MG63 (cell line): ENCODE measurements around the gene DUS4L. TPM values are rescaled to one million over a fixed set of nuclear protein-coding genes. Genes with fewer than 3 reads are reported as not detected.

Experiments used
- DNase-seq: peaks from one replicate; pipeline ENCODE4 v3.0.0-alpha.2; 2020
- H3K27me3 ChIP-seq: fragments of 250-450 bp; sonication (Bioruptor Pico); 2 replicates; pipeline ENCODE4 v1.5.1; 2020; ENCODE audit warnings: mild to moderate bottlenecking, moderate library complexity
- H3K36me3 ChIP-seq: fragments of 250-450 bp; sonication (Bioruptor Pico); 2 replicates; pipeline ENCODE4 v1.5.1; 2020; ENCODE audit warnings: mild to moderate bottlenecking, moderate library complexity
- H3K4me3 ChIP-seq: fragments of 250-450 bp; sonication (Bioruptor Pico); 2 replicates; pipeline ENCODE4 v1.5.1; 2020; ENCODE audit warnings: mild to moderate bottlenecking, moderate library complexity
- H3K9me3 ChIP-seq: fragments of 250-450 bp; sonication (Bioruptor Pico); 2 replicates; pipeline ENCODE4 v1.5.1; 2020; ENCODE audit warnings: mild to moderate bottlenecking, moderate library complexity
- total RNA-seq: library from RNA; depleted of rRNA; stranded (reverse); fragments of >200 nt; shearing (Covaris generic); gene quantifications from 2 replicates; pipeline ENCODE4 v1.2.3, GENCODE V29; 2014; ENCODE audit warnings: low replicate concordance

Gene DUS4L
- total RNA-seq, 1 experiment from 2014 or later: 1.8 TPM

DNA sequence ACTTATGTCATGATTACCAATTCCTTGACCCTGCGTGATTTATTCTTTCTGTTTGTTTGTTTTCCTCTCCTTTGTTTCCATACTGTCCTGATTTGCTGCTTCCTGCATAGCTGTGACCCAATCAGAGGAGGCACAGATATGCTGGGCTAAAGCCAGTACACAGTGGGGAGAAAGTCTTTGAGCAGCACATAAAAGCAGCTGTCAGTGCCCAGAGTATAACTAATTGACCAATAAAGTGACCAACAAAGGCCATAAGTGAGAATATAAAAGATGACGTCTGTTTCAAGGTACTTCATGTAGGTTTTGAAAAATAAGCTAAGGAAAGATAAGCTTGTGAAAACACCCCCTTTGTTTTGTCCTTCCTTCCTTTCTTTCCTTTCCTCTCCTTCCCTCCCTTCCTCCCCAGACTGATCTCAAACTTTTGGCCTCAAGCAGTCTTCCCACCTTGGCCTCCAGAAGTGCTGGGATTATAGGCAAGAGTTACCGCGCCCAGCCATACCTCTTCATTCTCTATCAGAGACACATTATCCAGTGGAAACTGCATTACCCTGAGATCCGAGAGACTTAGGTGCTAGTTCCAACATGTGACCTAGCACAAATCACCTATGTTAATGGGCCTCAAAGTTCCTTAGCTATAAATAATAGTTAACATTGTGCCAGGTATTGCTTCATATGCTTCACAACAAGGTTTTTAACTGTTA is 33.3 kb downstream of the DUS4L start:
- no peaks in the 10 kb centered on the region for H3K9me3 ChIP-seq
- no peaks in the 10 kb centered on the region for H3K27me3 ChIP-seq
- no peak overlapping the region for H3K4me3 ChIP-seq
- H3K36me3 ChIP-seq: peaks cover 24% of the 10 kb centered on the region
- DNase-seq: no peak

DNA sequence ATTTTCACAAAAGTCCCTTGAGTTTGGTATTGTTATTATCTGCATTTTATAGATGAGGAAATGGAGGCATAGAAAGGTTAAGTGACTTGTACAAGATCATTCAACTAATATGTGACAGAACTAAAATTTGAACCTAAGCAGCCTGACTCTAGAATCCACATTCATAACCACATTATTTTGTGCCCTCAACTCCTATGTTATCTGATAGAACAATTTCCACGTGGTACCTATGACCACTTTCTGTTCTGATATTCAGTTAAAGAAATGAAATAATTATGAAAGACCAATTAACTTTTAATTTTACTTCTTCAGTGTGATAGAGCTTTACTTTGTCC is 33.8 kb downstream of the DUS4L start:
- H3K9me3 ChIP-seq: no peaks in the 10 kb centered on the region
- H3K27me3 ChIP-seq: no peaks in the 10 kb centered on the region
- H3K36me3 ChIP-seq: peaks cover 24% of the 10 kb centered on the region
- no peak overlapping the region for H3K4me3 ChIP-seq
- no peak for DNase-seq

DNA sequence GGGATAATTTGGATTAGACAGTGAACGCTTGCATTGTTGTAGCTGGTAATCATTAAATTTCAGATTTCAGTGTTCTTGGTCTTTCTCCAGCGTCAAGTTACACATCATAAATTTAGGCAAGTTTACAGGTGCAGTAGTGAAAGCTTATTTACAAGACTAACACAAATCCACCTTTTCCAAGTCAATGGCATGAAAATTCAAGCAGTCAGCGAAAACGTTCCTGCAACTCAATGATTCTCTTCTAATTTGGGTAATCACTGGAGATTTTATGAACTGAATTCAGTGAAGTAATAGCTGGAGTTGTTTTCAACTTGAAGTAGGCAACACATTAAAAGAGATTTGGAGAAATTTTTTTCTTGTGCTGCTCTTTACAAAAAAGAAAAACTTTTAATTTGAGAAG is 34.2 kb downstream of the DUS4L start:
- Histone ChIP-seq H3K36me3 (peaks cover 24% of the 10 kb centered on the region), H3K9me3 (no peaks in the 10 kb centered on the region), H3K4me3 (no peak overlapping the region), H3K27me3 (no peaks in the 10 kb centered on the region)
- DNase-seq: no peak

DNA sequence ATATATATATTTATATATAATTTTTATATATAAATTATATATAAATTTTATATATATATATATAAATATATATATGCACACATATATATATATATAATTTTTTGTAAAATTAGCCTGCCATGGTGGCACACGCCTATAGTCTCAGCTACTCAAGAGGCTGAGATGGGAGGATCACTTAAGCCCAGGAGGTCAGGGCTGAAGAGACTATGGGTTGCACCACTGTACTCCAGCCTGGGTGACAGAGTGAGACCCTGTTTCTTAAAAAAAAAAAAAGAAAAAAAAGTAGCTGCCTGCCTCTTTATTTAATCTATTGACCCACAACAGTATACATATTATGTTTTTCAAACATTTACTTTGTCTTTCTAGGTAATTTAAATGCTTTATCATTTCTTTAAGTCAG is 35.5 kb downstream of the DUS4L start:
- no peaks in the 10 kb centered on the region for H3K9me3 ChIP-seq
- no peaks in the 10 kb centered on the region for H3K27me3 ChIP-seq
- H3K4me3 ChIP-seq: no peak overlapping the region
- no peak for DNase-seq
- H3K36me3 ChIP-seq: peaks cover 22% of the 10 kb centered on the region

DNA sequence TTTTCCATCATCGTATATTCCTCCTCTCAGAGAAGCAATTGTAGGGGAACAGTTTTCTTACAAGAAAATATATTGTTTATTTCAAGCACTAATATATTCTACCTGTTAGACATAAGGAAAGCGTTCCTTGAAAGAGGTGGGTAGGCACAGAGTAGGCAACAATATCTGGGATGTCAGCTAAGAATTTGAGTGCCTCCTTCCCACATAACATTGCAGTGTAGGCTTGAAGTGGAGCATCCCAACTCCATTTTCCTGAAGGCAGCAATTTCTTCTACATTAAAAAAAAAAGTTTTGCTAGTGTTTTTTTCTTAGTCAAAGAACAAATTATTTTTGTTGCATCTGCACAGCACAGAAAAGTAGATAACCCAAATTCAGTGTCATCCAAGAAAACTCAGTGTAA is 37.0 kb downstream of the DUS4L start:
- H3K36me3 ChIP-seq: peaks cover 22% of the 10 kb centered on the region
- no peaks in the 10 kb centered on the region for H3K27me3 ChIP-seq
- H3K4me3 ChIP-seq: no peak overlapping the region
- H3K9me3 ChIP-seq: no peaks in the 10 kb centered on the region
- DNase-seq: no peak

GRCh38 chr7:107605218-107605815 is 41.5 kb downstream of the DUS4L start:
- H3K36me3 ChIP-seq: peaks cover 6% of the 10 kb centered on the region
- no peak for DNase-seq
- H3K4me3 ChIP-seq: no peak overlapping the region
- H3K27me3 ChIP-seq: no peaks in the 10 kb centered on the region
- H3K9me3 ChIP-seq: no peaks in the 10 kb centered on the region

DNA sequence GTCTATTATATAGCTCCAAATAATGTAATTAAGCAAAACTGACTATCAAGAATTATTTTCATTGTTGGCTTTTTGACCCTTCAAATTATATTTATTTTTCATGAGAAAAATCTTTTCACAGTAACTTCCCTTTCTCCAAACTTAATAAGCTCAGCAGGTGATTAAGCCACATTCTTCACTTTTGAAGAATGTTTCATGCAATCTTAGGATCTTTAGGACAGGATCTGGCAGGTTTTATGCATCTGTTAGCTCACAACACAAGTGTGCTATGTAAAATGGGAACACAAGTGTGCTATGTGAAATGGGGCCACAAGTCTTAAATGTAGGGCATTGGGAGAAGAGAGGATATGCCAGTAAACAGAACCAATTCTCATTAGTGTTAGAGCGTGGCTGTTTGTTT is 42.5 kb downstream of the DUS4L start:
- Histone ChIP-seq H3K27me3 (no peaks in the 10 kb centered on the region), H3K9me3 (no peaks in the 10 kb centered on the region), H3K36me3 (peaks cover 2% of the 10 kb centered on the region; the same call in 1 of the 2 replicates), H3K4me3 (no peak overlapping the region)
- no peak for DNase-seq

DNA sequence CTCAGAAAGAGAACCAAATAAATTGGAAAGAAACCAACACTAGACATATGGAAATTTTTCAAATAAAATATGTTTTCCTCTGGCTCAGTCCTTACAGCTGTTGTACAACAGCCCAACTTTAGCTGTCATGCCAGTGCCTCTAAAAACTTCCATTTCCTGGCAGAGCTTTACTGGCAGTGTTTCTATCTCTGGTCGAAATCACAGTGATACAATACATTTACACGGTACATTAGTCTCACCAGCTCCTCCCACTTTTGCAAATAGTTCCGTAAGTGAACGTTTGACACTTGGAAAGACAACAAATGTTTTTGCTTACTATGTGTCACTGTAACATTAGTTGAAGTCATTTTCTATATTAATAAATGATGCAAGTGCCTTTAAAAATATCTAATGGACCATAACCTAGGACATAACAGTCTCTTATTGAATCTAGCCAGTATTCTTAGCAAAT is 46.1 kb downstream of the DUS4L start:
- H3K9me3 ChIP-seq: no peaks in the 10 kb centered on the region
- H3K4me3 ChIP-seq: no peak overlapping the region
- H3K36me3 ChIP-seq: no peaks in the 10 kb centered on the region; the same call in 1 of the 2 replicates
- no peak for DNase-seq
- no peaks in the 10 kb centered on the region for H3K27me3 ChIP-seq

DNA sequence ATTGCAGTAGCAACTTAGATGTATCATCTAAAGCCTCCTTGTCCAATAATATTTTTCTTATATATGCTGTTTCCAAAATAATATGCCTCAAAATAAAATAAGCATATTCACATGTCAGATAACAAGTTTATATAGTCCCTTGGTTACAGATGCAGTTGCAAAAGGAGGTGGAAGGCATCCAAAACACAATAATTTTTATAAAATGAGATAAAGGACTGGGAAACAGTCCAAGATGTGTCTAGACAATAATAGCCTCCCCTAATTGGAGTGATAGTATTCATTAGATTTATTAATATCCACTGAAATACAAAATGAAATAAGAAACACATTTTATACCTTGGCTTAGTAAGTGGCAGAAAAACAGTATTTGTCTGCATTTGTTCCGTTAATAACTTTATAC is 46.6 kb downstream of the DUS4L start:
- Histone ChIP-seq H3K36me3 (no peaks in the 10 kb centered on the region; the same call in 1 of the 2 replicates), H3K27me3 (no peaks in the 10 kb centered on the region), H3K4me3 (no peak overlapping the region), H3K9me3 (no peaks in the 10 kb centered on the region)
- DNase-seq: no peak

- H3K4me3 ChIP-seq: no peak overlapping the region
Observed at GRCh38 chr7:107613439-107613838, 49.7 kb downstream of the DUS4L start.

GRCh38 chr7:107613948-107614347 is 50.2 kb downstream of the DUS4L start:
- H3K9me3 ChIP-seq: no peaks in the 10 kb centered on the region
- H3K4me3 ChIP-seq: no peak overlapping the region
- no peaks in the 10 kb centered on the region; the same call in 1 of the 2 replicates for H3K36me3 ChIP-seq
- no peaks in the 10 kb centered on the region for H3K27me3 ChIP-seq
- DNase-seq: no peak

More at GRCh38 chr7:107613439-107613838, 49.7 kb downstream of the DUS4L start:
- no peaks in the 10 kb centered on the region for H3K9me3 ChIP-seq
- H3K36me3 ChIP-seq: no peaks in the 10 kb centered on the region; the same call in 1 of the 2 replicates
- H3K27me3 ChIP-seq: no peaks in the 10 kb centered on the region
- no peak for DNase-seq

GRCh38 chr7:107614425-107614824 is 50.7 kb downstream of the DUS4L start:
- H3K27me3 ChIP-seq: no peaks in the 10 kb centered on the region
- H3K9me3 ChIP-seq: no peaks in the 10 kb centered on the region
- no peak overlapping the region for H3K4me3 ChIP-seq
- no peak for DNase-seq
- no peaks in the 10 kb centered on the region; the same call in 1 of the 2 replicates for H3K36me3 ChIP-seq

GRCh38 chr7:107615910-107616680 is 52.3 kb downstream of the DUS4L start:
- Histone ChIP-seq H3K9me3 (no peaks in the 10 kb centered on the region), H3K36me3 (no peaks in the 10 kb centered on the region; the same call in 1 of the 2 replicates), H3K4me3 (no peak overlapping the region), H3K27me3 (no peaks in the 10 kb centered on the region)
- DNase-seq: no peak

- H3K9me3 ChIP-seq: no peaks in the 10 kb centered on the region
- H3K36me3 ChIP-seq: no peaks in the 10 kb centered on the region
- no peak overlapping the region for H3K4me3 ChIP-seq
- no peak for DNase-seq
- no peaks in the 10 kb centered on the region for H3K27me3 ChIP-seq
Observed at GRCh38 chr7:107622429-107622828, 58.7 kb downstream of the DUS4L start.

- no peak for DNase-seq
- no peaks in the 10 kb centered on the region for H3K27me3 ChIP-seq
- H3K9me3 ChIP-seq: no peaks in the 10 kb centered on the region
- H3K4me3 ChIP-seq: no peak overlapping the region
- no peaks in the 10 kb centered on the region for H3K36me3 ChIP-seq
Observed at GRCh38 chr7:107622894-107623293, 59.1 kb downstream of the DUS4L start.

- no peaks in the 10 kb centered on the region for H3K36me3 ChIP-seq
- H3K27me3 ChIP-seq: no peaks in the 10 kb centered on the region
- no peak overlapping the region for H3K4me3 ChIP-seq
- H3K9me3 ChIP-seq: no peaks in the 10 kb centered on the region
- no peak for DNase-seq
Observed at GRCh38 chr7:107627002-107627401, 63.2 kb downstream of the DUS4L start.
